Measurements from ENCODE around the gene CHSY3.

CHSY3 gene

GRCh38 chr5:130032807-130033206 lies 128.5 kb downstream of the CHSY3 start:
- ATAC-seq: no peak

- ATAC-seq: no peak
Observed at GRCh38 chr5:130034566-130035210, 130.4 kb downstream of the CHSY3 start.

GRCh38 chr5:130035388-130035787 lies 131.1 kb downstream of the CHSY3 start:
- no peak for ATAC-seq

- no peak for ATAC-seq
Observed at GRCh38 chr5:130037905-130038304, 133.6 kb downstream of the CHSY3 start.

- ATAC-seq: no peak
Observed at GRCh38 chr5:130043834-130044233, 139.6 kb downstream of the CHSY3 start.

GRCh38 chr5:130045334-130045733 lies 141.1 kb downstream of the CHSY3 start:
- ATAC-seq: no peak

GRCh38 chr5:130050585-130050984 lies 146.3 kb downstream of the CHSY3 start:
- ATAC-seq: no peak

- ATAC-seq: no peak
Observed at GRCh38 chr5:130052752-130053151, 148.5 kb downstream of the CHSY3 start.

GRCh38 chr5:130055572-130055971 lies 151.3 kb downstream of the CHSY3 start:
- no peak for ATAC-seq

- ATAC-seq: no peak
Observed at GRCh38 chr5:130061746-130062145, 157.5 kb downstream of the CHSY3 start.

GRCh38 chr5:130063603-130064002 lies 159.3 kb downstream of the CHSY3 start:
- no peak for ATAC-seq

- ATAC-seq: no peak
Observed at GRCh38 chr5:130064484-130064883, 160.2 kb downstream of the CHSY3 start.

GRCh38 chr5:130065617-130066016 lies 161.4 kb downstream of the CHSY3 start:
- ATAC-seq: no peak

- no peak for ATAC-seq
Observed at GRCh38 chr5:130066644-130067043, 162.4 kb downstream of the CHSY3 start.

GRCh38 chr5:130067364-130067763 lies 163.1 kb downstream of the CHSY3 start:
- ATAC-seq: no peak

GRCh38 chr5:130068101-130068500 lies 163.8 kb downstream of the CHSY3 start:
- no peak for ATAC-seq

GRCh38 chr5:130068988-130069387 lies 164.7 kb downstream of the CHSY3 start:
- ATAC-seq: no peak

GRCh38 chr5:130074820-130075219 lies 170.6 kb downstream of the CHSY3 start:
- ATAC-seq: no peak

- ATAC-seq: no peak
Observed at GRCh38 chr5:130077007-130077406, 172.7 kb downstream of the CHSY3 start.

- ATAC-seq: no peak
Observed at GRCh38 chr5:130078661-130079060, 174.4 kb downstream of the CHSY3 start.

GRCh38 chr5:130090569-130091270 lies 186.5 kb downstream of the CHSY3 start:
- no peak for ATAC-seq

GRCh38 chr5:130092991-130093390 lies 188.7 kb downstream of the CHSY3 start:
- no peak for ATAC-seq

GRCh38 chr5:130096483-130096882 lies 192.2 kb downstream of the CHSY3 start:
- no peak for ATAC-seq

GRCh38 chr5:130099008-130099407 lies 194.7 kb downstream of the CHSY3 start:
- ATAC-seq: no peak

- no peak for ATAC-seq
Observed at GRCh38 chr5:130102375-130102774, 198.1 kb downstream of the CHSY3 start.

Measured in activated CD4-positive, CD25-positive, alpha-beta regulatory T cell treated with anti-CD3 and anti-CD28 coated beads, Interleukin-2, amount 50 U/mL, for 24 hours (primary cell).